Fibroblast of the aortic adventitia (primary cell): Measurements from ENCODE around the gene TEPSIN. TPM values are rescaled to one million over a fixed set of nuclear protein-coding genes. Genes with fewer than 3 reads are reported as not detected.

ENCODE experiments used
- DNase-seq: peaks from one replicate; pipeline ENCODE4 v3.0.0-alpha.2; 2010; ENCODE audit warnings: low read depth
- H3K4me3 ChIP-seq: 2 replicates; pipeline ENCODE4 v1.5.1; 2011; ENCODE audit warnings: low read depth, mild to moderate bottlenecking, control low read depth, low read length, moderate library complexity
- total RNA-seq: library from RNA; depleted of rRNA; stranded (reverse); fragments of >200 nt; gene quantifications from 2 replicates; pipeline ENCODE4 v1.2.3, GENCODE V29; 2012; ENCODE audit warnings: low replicate concordance
- TF ChIP-seq, protein P1 (sequence below): IDR thresholded peaks from 2 replicates; pipeline ENCODE4 v1.5.1; 2011; ENCODE audit warnings: mild to moderate bottlenecking, low read length, control low read depth, inconsistent platforms; ENCODE audit not compliant: insufficient read depth

The TEPSIN gene
- total RNA-seq, 1 donor: 13.3 TPM

DNA sequence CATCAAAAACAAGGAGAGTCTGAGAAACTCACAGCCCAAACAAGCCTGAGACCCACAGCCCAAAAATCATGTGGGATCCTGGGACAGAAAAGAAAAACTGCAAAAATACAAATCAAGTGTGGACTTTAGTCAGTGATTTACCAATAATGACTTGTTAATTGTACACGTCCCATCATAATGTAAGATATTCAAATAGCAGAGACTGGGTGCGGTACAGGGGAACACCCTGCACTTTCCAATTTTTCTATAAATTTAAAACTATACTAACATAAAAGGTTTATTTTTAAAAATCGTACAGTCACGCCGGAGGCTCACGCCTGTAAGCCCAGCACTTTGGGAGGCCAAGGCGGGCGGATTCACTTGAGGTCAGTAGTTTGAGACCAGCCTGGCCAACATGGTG is 24.9 kb downstream of the TEPSIN start:
- TF ChIP-seq, protein P1, sequence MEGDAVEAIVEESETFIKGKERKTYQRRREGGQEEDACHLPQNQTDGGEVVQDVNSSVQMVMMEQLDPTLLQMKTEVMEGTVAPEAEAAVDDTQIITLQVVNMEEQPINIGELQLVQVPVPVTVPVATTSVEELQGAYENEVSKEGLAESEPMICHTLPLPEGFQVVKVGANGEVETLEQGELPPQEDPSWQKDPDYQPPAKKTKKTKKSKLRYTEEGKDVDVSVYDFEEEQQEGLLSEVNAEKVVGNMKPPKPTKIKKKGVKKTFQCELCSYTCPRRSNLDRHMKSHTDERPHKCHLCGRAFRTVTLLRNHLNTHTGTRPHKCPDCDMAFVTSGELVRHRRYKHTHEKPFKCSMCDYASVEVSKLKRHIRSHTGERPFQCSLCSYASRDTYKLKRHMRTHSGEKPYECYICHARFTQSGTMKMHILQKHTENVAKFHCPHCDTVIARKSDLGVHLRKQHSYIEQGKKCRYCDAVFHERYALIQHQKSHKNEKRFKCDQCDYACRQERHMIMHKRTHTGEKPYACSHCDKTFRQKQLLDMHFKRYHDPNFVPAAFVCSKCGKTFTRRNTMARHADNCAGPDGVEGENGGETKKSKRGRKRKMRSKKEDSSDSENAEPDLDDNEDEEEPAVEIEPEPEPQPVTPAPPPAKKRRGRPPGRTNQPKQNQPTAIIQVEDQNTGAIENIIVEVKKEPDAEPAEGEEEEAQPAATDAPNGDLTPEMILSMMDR: no peak
- DNase-seq: no peak
- no peak overlapping the region for H3K4me3 ChIP-seq

DNA sequence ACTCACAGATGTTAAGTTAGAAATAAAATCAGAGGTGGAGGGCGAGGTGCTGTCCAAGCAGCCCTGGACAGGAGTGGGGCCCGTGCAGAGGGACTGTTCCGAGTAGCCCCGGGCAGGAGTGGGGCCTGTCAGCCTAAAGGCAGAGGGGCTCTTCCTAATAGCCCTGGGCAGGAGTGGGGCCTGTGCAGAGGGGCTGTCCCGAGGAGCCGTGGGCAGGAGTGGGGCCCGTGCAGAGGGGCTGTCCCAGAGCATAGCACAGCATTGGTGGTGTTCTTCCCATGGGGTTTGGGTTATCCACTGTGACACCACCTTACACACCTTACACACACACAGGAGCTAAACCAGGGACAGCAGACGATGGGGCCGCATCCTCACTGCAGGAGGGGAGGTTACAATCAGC is 26.5 kb downstream of the TEPSIN start:
- no peak overlapping the region for H3K4me3 ChIP-seq
- DNase-seq: no peak
- TF ChIP-seq, protein P1: no peak

DNA sequence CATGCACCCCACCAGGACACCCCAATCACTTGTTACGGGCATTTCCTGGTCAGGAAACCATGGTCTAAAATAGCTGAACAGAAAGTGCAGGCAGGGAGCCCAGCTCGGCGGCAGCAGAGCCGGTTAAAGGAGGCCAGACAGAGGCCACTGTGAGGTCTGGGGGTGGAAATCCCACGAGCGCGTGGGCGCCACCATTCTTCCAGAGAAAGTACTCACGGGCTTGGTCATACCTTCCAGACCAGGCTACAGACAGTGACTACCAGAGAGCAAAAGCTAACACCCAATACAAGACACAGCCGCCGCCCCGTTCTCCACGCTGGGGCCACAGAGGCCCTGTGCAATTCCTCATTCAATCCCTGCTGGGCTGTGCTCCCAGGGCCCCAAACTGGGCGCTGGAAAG is 28.0 kb downstream of the TEPSIN start:
- TF ChIP-seq, protein P1: no peak
- DNase-seq: peak; percentile 55
- no peak overlapping the region for H3K4me3 ChIP-seq

DNA sequence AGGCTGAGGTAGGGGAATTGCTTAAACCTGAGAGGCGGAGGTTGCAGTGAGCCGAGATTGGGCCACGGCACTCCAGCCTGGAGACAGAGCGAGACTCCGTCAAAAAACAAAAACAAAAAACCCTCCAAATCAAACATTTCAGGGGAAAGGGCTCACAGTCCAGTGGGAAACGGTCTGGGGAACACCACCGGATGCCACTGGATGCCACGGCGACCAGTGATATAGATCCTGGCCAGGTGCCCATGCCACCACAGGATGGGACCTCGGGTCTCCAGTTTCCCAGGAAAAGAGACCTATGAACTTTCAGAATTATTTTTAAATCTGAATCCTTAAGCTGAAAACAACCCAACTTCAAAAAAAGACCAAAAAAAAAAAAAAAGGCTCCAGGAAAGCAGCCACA is 28.4 kb downstream of the TEPSIN start:
- DNase-seq: no peak
- TF ChIP-seq, protein P1: no peak
- no peak overlapping the region for H3K4me3 ChIP-seq

DNA sequence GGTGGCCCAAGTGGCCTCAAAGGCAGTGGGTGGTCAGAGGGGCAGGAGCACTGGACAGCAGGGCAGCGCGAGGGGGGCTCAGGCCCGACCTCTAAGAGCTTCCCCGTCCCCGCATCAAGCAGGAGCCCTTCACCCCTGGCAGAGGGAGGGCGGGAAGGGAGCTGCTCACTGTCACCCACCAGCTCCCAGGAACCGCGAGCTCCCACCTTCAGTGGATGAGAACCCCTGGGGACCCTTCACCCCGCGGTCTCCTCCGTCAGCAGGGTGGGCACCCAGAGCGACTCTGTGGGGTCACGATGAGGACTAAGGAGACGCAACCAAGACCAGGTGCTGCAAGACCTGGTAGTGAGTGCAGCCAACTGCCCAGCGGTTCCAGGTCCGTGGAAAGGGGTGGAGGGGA is 29.7 kb downstream of the TEPSIN start:
- TF ChIP-seq, protein P1: no peak
- DNase-seq: no peak
- no peak overlapping the region for H3K4me3 ChIP-seq

DNA sequence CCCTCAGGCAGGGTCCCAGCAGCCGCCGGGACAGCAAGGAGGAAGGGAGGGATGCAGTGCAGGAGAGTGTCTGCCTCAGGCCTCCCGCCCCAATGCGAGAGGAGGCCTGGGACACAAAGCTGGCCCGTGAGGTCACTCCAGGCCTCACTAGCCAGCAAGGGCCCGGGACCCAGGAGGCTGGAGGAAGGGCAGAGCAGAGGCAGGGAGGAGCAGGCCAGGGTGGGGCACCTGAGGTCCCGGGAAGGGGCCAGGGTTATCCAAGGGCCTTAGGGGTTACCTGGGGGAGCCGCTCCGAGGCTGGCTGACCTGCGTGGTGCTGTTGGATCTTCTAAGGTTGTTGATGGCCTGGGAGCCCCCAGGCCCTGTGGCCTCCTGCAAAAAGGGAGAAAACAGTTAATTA is 30.2 kb downstream of the TEPSIN start:
- no peak for DNase-seq
- TF ChIP-seq, protein P1: no peak
- H3K4me3 ChIP-seq: no peak overlapping the region
